Measurements from ENCODE around the gene ANKRD16.
"Not testable (repeated sequence)": the region's sequence is repeated elsewhere in the genome, so short reads cannot be mapped to it uniquely, and the experiment has no call there.

The ANKRD16 gene

DNA sequence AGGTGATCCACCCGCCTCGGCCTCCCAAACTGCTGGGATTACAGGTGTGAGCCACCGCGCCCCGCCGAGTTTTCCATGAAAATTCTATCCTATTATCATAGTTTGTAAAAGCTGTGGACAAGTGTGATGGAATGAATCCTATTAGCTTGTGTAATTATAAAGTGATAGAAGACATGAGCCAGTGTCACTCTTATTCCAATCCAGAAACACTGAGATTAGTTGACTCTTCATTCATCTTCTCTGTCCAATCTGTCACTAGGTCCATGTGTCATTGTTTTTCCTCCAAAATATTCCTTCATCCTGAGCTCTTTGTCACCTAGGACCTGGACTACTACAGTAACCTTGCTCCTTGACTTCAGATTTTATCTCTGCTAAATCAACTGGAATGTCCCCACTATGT is 13.9 kb upstream of the ANKRD16 start:
- DNase-seq (ENCODE audit: low spot score), result no peak

DNA sequence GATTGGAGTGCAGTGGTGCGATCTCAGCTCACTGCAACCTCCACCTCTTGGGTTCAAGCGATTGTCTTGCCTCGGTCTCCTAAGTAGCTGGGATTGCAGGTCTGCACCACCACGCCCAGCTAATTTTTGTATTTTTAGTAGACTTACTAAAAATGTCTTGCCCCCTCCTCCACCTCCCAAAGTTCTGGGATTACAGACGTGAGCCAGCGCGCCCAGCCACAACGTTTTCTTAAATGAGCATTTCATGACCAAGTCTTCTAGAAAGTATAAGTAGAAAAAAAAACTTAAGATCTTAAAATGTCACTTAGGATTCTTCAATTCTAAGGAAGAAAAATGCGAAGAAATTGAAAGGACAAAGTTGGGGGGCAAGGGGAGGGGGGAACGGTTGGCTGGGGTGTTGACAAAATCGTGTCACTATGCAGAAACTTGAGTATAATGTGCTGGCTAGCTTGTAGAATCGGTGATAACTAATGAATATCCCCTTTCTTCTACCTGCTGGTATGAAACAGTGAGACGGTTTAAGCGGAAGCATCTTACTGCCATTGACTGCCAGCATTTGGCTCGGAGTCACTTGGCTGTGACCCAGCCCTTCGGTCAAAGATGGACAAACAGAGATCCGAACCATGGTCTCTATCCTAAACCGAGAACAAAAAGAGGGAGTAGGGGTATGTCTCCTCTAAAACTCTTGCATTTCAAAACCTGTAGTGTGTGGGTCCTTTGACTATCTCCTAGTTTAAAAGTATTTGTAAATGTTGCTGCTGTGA is 13.0 kb upstream of the ANKRD16 start:
- DNase-seq (ENCODE audit: low spot score), result no peak

DNA sequence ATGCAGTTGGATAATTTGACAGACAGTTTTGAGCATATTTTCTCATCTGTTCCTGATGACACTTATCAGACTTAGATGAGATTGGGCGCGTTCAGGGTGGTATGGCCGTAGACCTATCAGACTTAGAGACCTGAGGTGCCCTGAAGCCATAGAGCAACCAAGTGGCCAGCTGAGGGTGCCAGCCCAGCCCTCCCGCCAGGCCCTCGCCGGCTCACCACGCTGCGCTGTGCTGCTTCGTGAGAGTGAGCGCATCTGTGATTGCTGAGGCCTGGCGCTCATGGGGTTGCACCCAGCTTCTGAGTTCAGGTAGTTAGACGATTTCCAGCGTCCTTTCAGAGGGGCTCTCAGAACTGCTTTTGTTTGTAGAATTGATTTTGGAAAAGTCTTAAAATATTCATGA is 10.6 kb upstream of the ANKRD16 start:
- DNase-seq (ENCODE audit: low spot score), result no peak

- DNase-seq (ENCODE audit: low spot score), result no peak
Measured at GRCh38 chr10:5898163-5898562, 8.5 kb upstream of the ANKRD16 start.

DNA sequence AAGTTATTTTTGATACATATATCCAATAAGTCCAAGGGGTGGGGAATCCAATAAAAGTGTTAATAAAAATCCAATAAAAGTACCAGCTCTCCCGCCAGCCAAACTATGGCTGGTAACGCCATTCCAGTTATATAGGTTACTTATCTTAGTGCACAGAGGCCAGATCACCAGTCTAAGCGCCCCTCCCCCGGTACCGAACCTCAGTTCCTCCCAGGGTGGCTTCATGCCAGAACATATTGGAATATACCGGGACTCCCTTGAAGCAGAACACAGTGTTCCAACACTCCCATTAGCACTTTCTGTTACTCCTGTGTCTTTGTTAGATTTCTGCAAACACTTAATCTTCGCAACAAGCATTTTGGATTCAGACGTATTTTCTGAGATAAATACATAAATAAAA is 7.8 kb upstream of the ANKRD16 start:
- DNase-seq (ENCODE audit: low spot score), result no peak

DNA sequence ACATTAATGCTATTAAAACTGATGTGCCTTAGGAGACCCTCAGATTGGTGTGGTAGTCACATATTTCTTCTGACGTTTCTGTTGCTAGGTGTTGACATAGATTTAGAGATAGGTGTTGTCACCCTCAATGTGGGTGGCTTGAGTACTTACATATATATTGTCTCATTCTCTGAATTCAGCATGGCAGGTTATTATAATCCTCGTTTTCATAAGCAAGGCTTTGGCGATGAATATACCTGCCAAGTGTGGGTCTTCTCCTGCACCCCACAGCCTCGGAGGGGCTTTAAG is 7.3 kb upstream of the ANKRD16 start:
- no peak for DNase-seq (ENCODE audit: low spot score)

GRCh38 chr10:5896208-5897052 is 6.7 kb upstream of the ANKRD16 start:
- no peak for DNase-seq (ENCODE audit: low spot score)

- no peak for DNase-seq (ENCODE audit: low spot score)
Measured at GRCh38 chr10:5895804-5896203, 6.1 kb upstream of the ANKRD16 start.

DNA sequence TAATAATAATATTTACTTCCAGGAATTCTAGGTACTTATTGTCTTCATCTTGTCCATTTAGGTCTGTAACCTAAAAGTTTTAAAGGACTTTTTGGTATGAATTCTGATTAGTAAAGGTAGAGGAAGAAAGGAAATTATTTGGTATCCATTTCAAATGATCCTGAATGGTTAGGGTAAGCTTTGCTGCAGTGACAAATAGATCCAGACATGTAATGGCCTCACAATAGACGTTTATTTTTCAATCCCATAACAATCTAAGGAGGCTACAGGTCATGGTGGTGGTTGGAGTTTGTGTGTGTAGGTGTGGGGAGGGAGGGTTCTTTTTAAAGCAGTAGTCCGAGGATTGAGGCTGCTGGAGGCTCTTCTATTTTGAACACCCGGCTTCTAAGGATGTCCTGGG is 5.7 kb upstream of the ANKRD16 start:
- DNase-seq (ENCODE audit: low spot score), result no peak

DNA sequence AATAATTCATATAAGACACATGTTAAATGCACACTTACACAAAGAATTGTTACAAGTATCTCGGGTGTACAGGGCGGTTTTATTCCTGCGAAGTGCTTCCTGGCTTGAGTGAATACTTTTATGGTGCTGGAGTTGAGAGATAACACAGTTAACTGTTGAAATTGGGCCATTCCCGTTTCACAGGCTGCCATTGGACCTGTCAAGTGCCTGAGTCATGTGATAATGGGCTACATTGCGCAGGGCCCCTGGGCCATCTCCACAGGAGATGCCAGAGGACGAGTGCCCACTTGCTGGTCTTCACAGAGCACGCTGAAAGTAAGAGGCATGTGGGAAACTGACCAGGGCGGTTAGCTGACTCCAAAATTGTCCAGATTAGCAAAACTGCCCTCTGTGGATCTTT is 5.2 kb upstream of the ANKRD16 start:
- no peak for DNase-seq (ENCODE audit: low spot score)

DNA sequence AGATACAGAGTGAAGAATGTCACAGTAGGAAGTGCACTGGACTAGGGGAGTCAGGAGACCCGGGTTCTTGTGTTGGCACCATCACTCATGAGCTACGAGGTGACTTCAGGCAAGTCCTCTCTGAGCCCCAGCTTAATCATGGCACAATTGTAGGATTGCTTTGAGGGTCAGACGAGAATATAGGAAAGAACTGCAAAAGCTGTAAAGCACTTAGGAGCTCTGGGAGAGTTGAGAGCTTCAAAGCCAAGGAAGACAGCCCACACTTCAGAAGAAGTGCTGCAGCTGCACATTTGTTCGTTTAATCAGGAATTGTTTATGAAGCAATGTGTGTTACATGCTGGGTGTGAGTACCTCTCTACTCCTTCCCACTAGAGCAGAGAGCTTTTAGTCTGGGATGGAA is 4.7 kb upstream of the ANKRD16 start:
- DNase-seq (ENCODE audit: low spot score), result no peak

DNA sequence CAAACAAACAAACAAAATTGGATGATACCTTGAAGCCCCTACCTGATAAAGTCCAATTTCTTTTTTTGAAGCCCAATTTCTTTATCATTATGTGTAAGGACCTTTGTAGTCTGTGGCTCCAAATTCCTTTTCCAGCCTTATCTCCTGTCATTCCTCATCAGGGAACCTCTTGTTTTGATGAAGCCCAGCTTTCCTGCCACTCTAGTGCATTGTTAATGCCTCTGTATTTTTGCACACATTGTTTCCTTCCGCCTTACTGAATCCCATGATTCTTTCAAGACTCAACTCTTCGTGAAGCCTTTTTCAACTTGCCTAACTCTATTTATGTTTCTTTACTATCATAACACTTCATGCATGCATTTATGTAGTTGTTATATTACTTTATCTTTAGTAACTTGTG is 3.6 kb upstream of the ANKRD16 start:
- DNase-seq (ENCODE audit: low spot score), result no peak

GRCh38 chr10:5892007-5892406 is 2.3 kb upstream of the ANKRD16 start:
- no peak for DNase-seq (ENCODE audit: low spot score)

GRCh38 chr10:5891009-5891408 is 1.3 kb upstream of the ANKRD16 start:
- DNase-seq (ENCODE audit: low spot score), result no peak

GRCh38 chr10:5890452-5890915 is 791 bp upstream of the ANKRD16 start:
- DNase-seq (ENCODE audit: low spot score), result no peak

GRCh38 chr10:5888843-5889623 is 660 bp downstream of the ANKRD16 start:
- DNase-seq (ENCODE audit: low spot score), result no peak

GRCh38 chr10:5888351-5888750 is 1.3 kb downstream of the ANKRD16 start:
- DNase-seq (ENCODE audit: low spot score), result no peak

DNA sequence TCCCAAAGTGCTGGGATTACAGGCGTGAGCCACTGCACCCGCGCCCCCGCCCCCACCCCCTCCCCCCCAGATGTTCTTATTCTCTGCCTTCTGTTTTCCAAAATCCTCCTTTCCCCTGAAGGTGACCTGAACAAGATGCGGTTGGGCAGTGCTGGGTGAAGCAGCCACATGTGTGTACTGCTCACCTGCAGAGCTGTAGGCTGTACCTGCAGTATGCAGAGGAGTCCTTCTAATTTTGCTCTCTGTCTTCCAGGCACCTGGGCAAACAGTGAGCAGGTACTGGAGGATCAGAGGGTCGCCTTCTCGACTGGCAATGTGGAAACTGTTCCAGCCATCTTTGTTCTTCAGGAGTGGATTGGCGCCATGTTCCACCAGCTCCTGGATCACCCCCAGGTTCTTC is 2.1 kb downstream of the ANKRD16 start:
- DNase-seq (ENCODE audit: low spot score), result no peak

- DNase-seq (ENCODE audit: low spot score), result no peak
Measured at GRCh38 chr10:5887029-5887428, 2.7 kb downstream of the ANKRD16 start.

DNA sequence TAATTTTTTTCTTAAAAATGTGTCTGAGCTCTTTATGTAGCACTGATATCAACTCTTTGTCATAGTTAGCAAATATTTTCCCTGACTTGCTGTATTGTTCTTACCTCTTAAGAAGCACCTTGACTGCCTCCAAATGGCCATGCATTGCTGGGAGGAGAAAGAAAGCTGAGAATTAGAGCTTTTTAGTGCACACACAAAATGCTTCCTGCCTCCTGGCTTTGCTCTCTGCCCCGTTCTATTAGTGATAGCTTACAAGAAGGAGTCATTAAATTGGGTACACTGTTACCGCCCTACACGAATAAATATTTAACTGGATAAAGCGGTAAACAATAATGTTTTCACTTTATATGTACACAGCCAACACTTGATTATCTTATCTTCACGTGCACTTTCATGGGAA is 4.1 kb downstream of the ANKRD16 start:
- DNase-seq (ENCODE audit: low spot score), result no peak

DNA sequence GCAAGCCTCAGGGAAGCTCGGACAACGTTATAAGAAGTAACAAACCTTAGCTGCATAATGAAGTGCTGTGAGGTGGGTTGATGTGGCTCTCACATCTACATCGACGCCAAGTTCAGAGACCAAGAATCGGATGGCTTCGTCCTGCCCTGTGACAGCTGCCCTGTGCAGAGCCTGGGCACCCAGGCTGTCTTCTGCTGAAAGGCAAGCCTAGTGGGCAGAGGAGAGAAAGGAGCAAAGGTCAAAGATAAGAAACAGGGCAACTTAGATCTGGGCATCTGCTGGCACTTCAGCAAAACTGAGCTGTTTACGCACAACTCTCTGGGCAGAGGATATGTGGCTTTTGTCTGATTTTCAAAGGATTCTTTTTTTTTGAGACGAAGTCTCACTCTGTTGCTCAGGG is 6.7 kb downstream of the ANKRD16 start:
- no peak for DNase-seq (ENCODE audit: low spot score)

DNA sequence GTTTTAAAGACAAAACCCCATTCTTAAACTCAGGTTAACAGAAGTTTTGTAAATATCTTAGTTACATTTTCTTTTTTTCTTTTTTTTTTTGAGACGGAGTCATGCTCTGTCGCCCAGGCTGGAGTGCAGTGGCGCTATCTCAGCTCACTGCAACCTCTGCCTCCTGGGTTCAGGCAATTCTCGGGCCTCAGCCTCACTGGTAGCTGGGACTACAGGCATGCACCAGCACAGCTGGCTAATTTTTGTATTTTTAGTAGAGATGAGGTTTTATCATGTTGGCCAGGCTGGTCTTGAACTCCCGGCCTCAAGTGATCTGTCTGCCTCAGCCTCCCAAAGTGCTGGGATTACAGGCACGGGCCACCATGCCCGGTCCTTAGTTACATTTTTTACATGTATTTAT is 12.7 kb downstream of the ANKRD16 start:
- DNase-seq (ENCODE audit: low spot score), result not testable (repeated sequence)

All from globus pallidus (tissue), 1 donor.